OCI-LY7 (cell line): ENCODE data around the gene FAM216A. TPM values are rescaled to one million over a fixed set of nuclear protein-coding genes. Genes with fewer than 3 reads are reported as not detected.

Experiments used
- BruUV-seq: library from RNA; stranded (reverse); fragments of 400-500 nt; replicated peaks from 2 replicates; lab custom pipeline; 2021; lab: Mats Ljungman, UMichigan
- CTCF ChIA-PET: fragments of 300-600 bp; sonication (Branson Sonifier 250); formaldehyde crosslinking; loops from one replicate; lab custom pipeline; 2022; ENCODE audit warnings: antibody characterized with exemption; ENCODE audit not compliant: unreplicated experiment; lab: Charles Lee
- POLR2A ChIA-PET: fragments of 300-600 bp; sonication (Branson Sonifier 250); formaldehyde crosslinking; loops from one replicate; lab custom pipeline; 2022; ENCODE audit warnings: antibody characterized with exemption; lab: Charles Lee
- DNase-seq: peaks from one replicate; pipeline ENCODE4 v3.0.0-alpha.2; 2015; ENCODE audit warnings: low spot score
- H2AFZ ChIP-seq: fragments of 200-600 bp; sonication (generic), shearing (Covaris generic); 2 replicates; pipeline ENCODE4 v1.6.1; 2014; ENCODE audit warnings: mild to moderate bottlenecking, antibody characterized with exemption, low read length, moderate library complexity
- H3K27ac ChIP-seq: fragments of 200-600 bp; sonication (generic); 2 replicates; pipeline ENCODE4 v1.5.1; 2014; ENCODE audit warnings: mixed run types, low read depth, mild to moderate bottlenecking, moderate library complexity, low read length, inconsistent platforms; ENCODE audit not compliant: poor library complexity, severe bottlenecking
- H3K36me3 ChIP-seq: fragments of 200-600 bp; sonication (generic); 2 replicates; pipeline ENCODE4 v1.6.1; 2014; ENCODE audit warnings: mild to moderate bottlenecking, antibody characterized with exemption, low read length, moderate library complexity, mixed read lengths; ENCODE audit not compliant: insufficient read depth
- H3K4me1 ChIP-seq: fragments of 200-600 bp; sonication (generic); 2 replicates; pipeline ENCODE4 v1.5.1; 2014; ENCODE audit warnings: mild to moderate bottlenecking, low read length; ENCODE audit not compliant: insufficient read depth, poor library complexity, severe bottlenecking
- H3K4me2 ChIP-seq: fragments of 200-600 bp; sonication (generic); 2 replicates; pipeline ENCODE4 v1.6.1; 2014; ENCODE audit warnings: mild to moderate bottlenecking, low read length
- H3K4me3 ChIP-seq: fragments of 200-600 bp; sonication (generic); 2 replicates; pipeline ENCODE4 v1.5.1; 2014; ENCODE audit warnings: mild to moderate bottlenecking, low read depth, low read length; ENCODE audit not compliant: poor library complexity, severe bottlenecking
- H3K79me2 ChIP-seq: fragments of 200-600 bp; sonication (generic); 2 replicates; pipeline ENCODE4 v1.6.1; 2016; ENCODE audit warnings: low read depth, mild to moderate bottlenecking, low read length, moderate library complexity, mixed read lengths; ENCODE audit not compliant: insufficient read depth
- H3K9me2 ChIP-seq: fragments of 200-600 bp; sonication (generic); 2 replicates; pipeline ENCODE4 v1.6.1; 2016; ENCODE audit warnings: mild to moderate bottlenecking, low read length, mixed read lengths; ENCODE audit not compliant: insufficient read depth
- H3K9me3 ChIP-seq: fragments of 200-600 bp; sonication (generic); 2 replicates; pipeline ENCODE4 v1.6.1; 2014; ENCODE audit warnings: mild to moderate bottlenecking, mixed run types, low read length, mixed read lengths
- H4K20me1 ChIP-seq: fragments of 200-600 bp; sonication (generic); 2 replicates; pipeline ENCODE4 v1.6.1; 2014; ENCODE audit warnings: mild to moderate bottlenecking, antibody characterized with exemption, low read length, moderate library complexity, mixed read lengths; ENCODE audit not compliant: insufficient read depth
- CTCF ChIP-seq: fragments of 200-600 bp; sonication (generic); conservative IDR thresholded peaks from 2 replicates; pipeline ENCODE4 v1.5.1; 2014; ENCODE audit warnings: mild to moderate bottlenecking, antibody characterized with exemption, low read length, moderate library complexity, mixed read lengths
- EZH2phosphoT487 ChIP-seq: fragments of 200-600 bp; sonication (generic); IDR thresholded peaks from 2 replicates; pipeline ENCODE4 v1.6.1; 2018; ENCODE audit warnings: low read depth, borderline replicate concordance, mild to moderate bottlenecking, mixed run types, antibody characterized with exemption, low read length, moderate library complexity, mixed read lengths
- intact Hi-C: fragments of 100-400 bp; cut with micrococcal nuclease; formaldehyde crosslinking; loops from one replicate; pipeline ENCODE4 v1.10.0; 2022; ENCODE audit not compliant: unreplicated experiment
- total RNA-seq, 2 experiments: library from RNA; depleted of rRNA in 1 of 2; stranded (reverse); fragments of >200 nt in 1 of 2; shearing (Covaris generic) in 1 of 2; gene quantifications; 2 replicates each; pipeline ENCODE4 v1.2.3, GENCODE V29; 2014 to 2022

FAM216A gene
- total RNA-seq, 2 experiments from 2014 or later: 62.4 to 62.5 TPM

GRCh38 chr12:110505332-110505731, 36.7 kb downstream of the FAM216A start:
- H3K9me3 ChIP-seq: no peaks in the 10 kb centered on the region
- H3K4me1 ChIP-seq: peaks cover 11% of the 10 kb centered on the region
- H3K4me3 ChIP-seq: no peak overlapping the region
- no peak for TF ChIP-seq CTCF
- TF ChIP-seq EZH2phosphoT487: no peak
- no peak overlapping the region for H2AFZ ChIP-seq
- ChIA-PET POLR2A (interaction anchor here (0.5 to 1.0 kb wide), 4 partner anchors 19 to 100 kb away, joined by 3 to 5 read pairs (median 4); partner anchors contain the start of gene ARPC3), CTCF (no interaction called here)
- H3K27ac ChIP-seq: no peak overlapping the region
- H3K79me2 ChIP-seq: peaks cover 14% of the 10 kb centered on the region
- BruUV-seq: no TSS peak
- DNase-seq: no peak
- H4K20me1 ChIP-seq: no peaks in the 10 kb centered on the region
- intact Hi-C loops: no loop called here
- no peaks in the 10 kb centered on the region for H3K9me2 ChIP-seq
- H3K4me2 ChIP-seq: no peak overlapping the region
- H3K36me3 ChIP-seq: no peaks in the 10 kb centered on the region

DNA sequence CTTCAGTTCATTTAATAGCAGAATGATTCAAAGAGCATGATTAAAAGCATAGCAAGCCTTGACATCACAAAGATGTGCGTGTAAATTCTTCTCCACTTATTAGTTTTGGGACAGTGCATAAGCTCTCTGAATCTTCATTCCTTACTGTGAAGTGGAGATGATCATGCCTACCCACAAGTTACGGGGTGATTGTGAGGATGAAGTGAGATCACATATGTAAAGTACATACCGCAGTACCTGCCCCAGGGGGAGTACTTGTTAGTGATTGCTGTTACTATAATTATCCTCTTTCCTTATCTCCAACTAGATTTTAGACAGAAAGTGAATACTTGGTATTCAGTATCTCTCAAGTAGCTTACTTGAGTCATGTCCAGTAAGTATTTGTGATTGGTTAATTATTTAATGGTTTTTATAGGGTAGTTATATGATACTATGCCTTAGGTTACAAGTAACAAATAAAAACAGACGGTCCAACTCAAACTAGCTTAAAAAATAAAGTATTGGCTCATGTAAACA, 39.5 kb downstream of the FAM216A start:
- no peaks in the 10 kb centered on the region for H3K36me3 ChIP-seq
- H2AFZ ChIP-seq: no peak overlapping the region
- ChIA-PET POLR2A (interaction anchor here (0.8 to 2.7 kb wide), 4 partner anchors 26 to 108 kb away, joined by 3 to 6 read pairs (median 5); no protein-coding TSS in a partner anchor), CTCF (interaction anchor here (0.5 to 0.6 kb wide), 2 partner anchors 112 to 255 kb away, joined by 3 read pairs; no protein-coding TSS in a partner anchor)
- no peak overlapping the region for H3K4me2 ChIP-seq
- TF ChIP-seq EZH2phosphoT487 (no peak), CTCF (no peak)
- H3K27ac ChIP-seq: no peak overlapping the region
- H3K79me2 ChIP-seq: no peaks in the 10 kb centered on the region
- H3K9me3 ChIP-seq: no peaks in the 10 kb centered on the region
- no TSS peak for BruUV-seq
- intact Hi-C loops: no loop called here
- no peak overlapping the region for H3K4me3 ChIP-seq
- no peaks in the 10 kb centered on the region for H3K9me2 ChIP-seq
- H4K20me1 ChIP-seq: no peaks in the 10 kb centered on the region
- no peaks in the 10 kb centered on the region for H3K4me1 ChIP-seq
- DNase-seq: no peak

DNA sequence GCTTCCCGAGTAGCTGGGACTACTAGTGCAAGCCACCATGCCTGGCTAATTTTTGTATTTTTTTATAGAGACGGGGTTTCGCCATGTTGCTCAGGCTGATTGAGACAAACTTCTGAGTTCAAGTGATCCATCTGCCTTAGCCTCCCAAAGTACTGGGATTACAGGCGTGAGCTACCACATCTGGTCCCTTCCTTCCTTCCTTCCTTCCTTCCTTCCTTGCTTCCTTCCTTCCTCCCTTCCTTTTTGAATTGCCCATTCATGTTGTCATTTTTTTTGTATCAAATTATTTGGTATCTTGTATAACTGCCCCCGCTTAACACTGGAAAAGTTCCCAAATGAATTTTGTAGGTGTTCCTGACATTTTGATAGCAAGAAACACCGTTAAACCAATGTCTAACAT, 45.2 kb downstream of the FAM216A start:
- TF ChIP-seq CTCF: no peak
- no peak for TF ChIP-seq EZH2phosphoT487
- POLR2A ChIA-PET: interaction anchor here (1.1 to 1.2 kb wide), 2 partner anchors 11 to 19 kb away, joined by 4 read pairs; no protein-coding TSS in a partner anchor
- Histone ChIP-seq H3K9me3 (no peaks in the 10 kb centered on the region), H3K4me1 (no peaks in the 10 kb centered on the region), H4K20me1 (no peaks in the 10 kb centered on the region), H3K79me2 (no peaks in the 10 kb centered on the region), H3K27ac (no peak overlapping the region), H3K4me3 (no peak overlapping the region), H3K9me2 (no peaks in the 10 kb centered on the region), H3K36me3 (no peaks in the 10 kb centered on the region), H3K4me2 (no peak overlapping the region), H2AFZ (no peak overlapping the region)
- no peak for DNase-seq
- CTCF ChIA-PET: interaction anchor here (1.0 kb wide), 1 partner anchor 88 kb away, joined by 4 read pairs; no protein-coding TSS in a partner anchor
- intact Hi-C loops: loop anchor here (2.0 to 5.0 kb wide), 2 partner anchors 185 to 313 kb away; no protein-coding TSS in a partner anchor
- BruUV-seq: no TSS peak
